ENCODE measurements around the gene SH3YL1. TPM values are rescaled to one million over a fixed set of nuclear protein-coding genes. Genes with fewer than 3 reads are reported as not detected.

Gene SH3YL1
- total and polyA plus RNA-seq, 5 donors from 2014 or later = 27.8 to 52.5 (median 40.6) TPM

GRCh38 chr2:210660-211059, 53.2 kb downstream of the SH3YL1 start:
- no peaks in the 10 kb centered on the region for H3K36me3 Mint-ChIP-seq
- Histone ChIP-seq H3K27me3 (ENCODE audit: control insufficient read depth, insufficient read depth, low read length) (no peaks in the 10 kb centered on the region), H3K4me3 (ENCODE audit: low read depth, low read length) (no peak overlapping the region), H3K9me3 (ENCODE audit: control insufficient read depth in 2 of 2, low read length in 2 of 2) (peaks cover 0 to 7% of the 10 kb centered on the region in 2 experiments), H3K4me1 (ENCODE audit: control insufficient read depth, insufficient read depth, low read length, poor library complexity, severe bottlenecking) (no peaks in the 10 kb centered on the region), H3K27ac (ENCODE audit: insufficient read depth, low read length, poor library complexity, severe bottlenecking) (no peak overlapping the region), H3K36me3 (ENCODE audit: control insufficient read depth, insufficient read depth, low read length) (no peaks in the 10 kb centered on the region)
- H3K27me3 Mint-ChIP-seq = peaks cover 12% of the 10 kb centered on the region
- H3K4me3 Mint-ChIP-seq = no peak overlapping the region
- DNase-seq = no peak
- peak overlapping the region in 1 of 3 donors; percentile 67 for H3K27ac Mint-ChIP-seq
- peaks cover 0 to 6% (median 4%) of the 10 kb centered on the region in 7 donors for H3K9me3 Mint-ChIP-seq
- no peak for ATAC-seq (ENCODE audit: low read depth in 2 of 2)
- peaks cover 0 to 7% (median 4%) of the 10 kb centered on the region in 4 donors for H3K4me1 Mint-ChIP-seq

DNA sequence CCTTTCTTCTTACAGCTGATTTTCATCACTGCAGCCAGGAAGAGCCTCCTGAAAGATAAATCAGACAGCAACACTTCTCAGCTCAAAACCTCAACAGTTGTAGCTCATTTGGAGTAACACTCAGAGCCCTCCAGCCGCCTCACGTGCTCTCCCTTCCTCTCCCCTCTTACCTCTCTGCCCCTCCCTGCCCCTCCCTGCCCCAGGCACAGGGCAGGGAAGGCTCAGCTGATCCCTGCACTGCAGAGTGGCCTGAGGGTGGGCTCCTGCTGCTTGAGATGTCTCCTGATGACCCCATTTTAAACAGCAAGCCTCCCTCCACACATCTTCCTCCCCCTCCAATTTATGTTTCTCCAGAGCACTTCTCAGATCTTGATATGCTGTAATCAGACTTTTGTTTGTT, 54.4 kb downstream of the SH3YL1 start:
- H3K9me3 ChIP-seq (ENCODE audit: control insufficient read depth in 2 of 2, low read length in 2 of 2) = peaks cover 0 to 7% of the 10 kb centered on the region in 2 experiments
- Mint-ChIP-seq H3K27ac (peak overlapping the region in 1 of 3 donors; percentile 84), H3K27me3 (peaks cover 12% of the 10 kb centered on the region), H3K4me1 (peaks cover under 1 to 7% (median 4%) of the 10 kb centered on the region in 4 donors), H3K4me3 (no peak overlapping the region), H3K9me3 (peaks cover 0 to 6% (median 4%) of the 10 kb centered on the region in 7 donors), H3K36me3 (no peaks in the 10 kb centered on the region)
- ATAC-seq (ENCODE audit: low read depth in 2 of 2) (no peak), DNase-seq (no peak)
- no peak overlapping the region for H3K27ac ChIP-seq (ENCODE audit: insufficient read depth, low read length, poor library complexity, severe bottlenecking)
- no peak overlapping the region for H3K4me3 ChIP-seq (ENCODE audit: low read depth, low read length)
- H3K4me1 ChIP-seq (ENCODE audit: control insufficient read depth, insufficient read depth, low read length, poor library complexity, severe bottlenecking) = no peaks in the 10 kb centered on the region
- no peaks in the 10 kb centered on the region for H3K36me3 ChIP-seq (ENCODE audit: control insufficient read depth, insufficient read depth, low read length)
- H3K27me3 ChIP-seq (ENCODE audit: control insufficient read depth, insufficient read depth, low read length) = no peaks in the 10 kb centered on the region

DNA sequence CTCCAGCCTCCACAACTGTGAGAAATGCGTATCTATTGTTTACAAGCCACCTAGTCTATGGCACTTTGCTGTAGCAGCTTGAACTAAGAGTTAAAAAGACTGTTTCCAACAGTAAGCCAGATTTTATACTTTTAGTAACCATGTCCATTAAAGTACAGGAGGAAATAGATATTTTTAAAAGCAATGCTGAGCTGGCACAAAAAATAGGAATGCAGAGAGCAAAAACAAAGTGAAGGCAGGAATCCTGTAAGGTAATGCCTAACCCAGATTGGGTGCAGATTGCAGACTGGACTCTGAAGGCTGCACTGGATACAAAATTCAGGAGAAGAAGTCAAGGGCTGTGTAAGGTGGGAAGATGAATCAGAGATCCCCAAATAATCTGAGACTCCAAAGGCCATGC, 55.5 kb downstream of the SH3YL1 start:
- Mint-ChIP-seq H3K4me1 (peaks cover 3 to 10% (median 6%) of the 10 kb centered on the region in 4 donors), H3K27ac (peak overlapping the region in 2 of 3 donors; percentile 11 to 16), H3K27me3 (peaks cover 12% of the 10 kb centered on the region), H3K36me3 (no peaks in the 10 kb centered on the region), H3K9me3 (peaks cover 0 to 8% (median 4%) of the 10 kb centered on the region in 7 donors), H3K4me3 (no peak overlapping the region)
- H3K4me3 ChIP-seq (ENCODE audit: low read depth, low read length) = no peak overlapping the region
- no peaks in the 10 kb centered on the region for H3K4me1 ChIP-seq (ENCODE audit: control insufficient read depth, insufficient read depth, low read length, poor library complexity, severe bottlenecking)
- H3K36me3 ChIP-seq (ENCODE audit: control insufficient read depth, insufficient read depth, low read length) = no peaks in the 10 kb centered on the region
- H3K9me3 ChIP-seq (ENCODE audit: control insufficient read depth in 2 of 2, low read length in 2 of 2) = peaks cover 0 to 7% of the 10 kb centered on the region in 2 experiments
- no peaks in the 10 kb centered on the region for H3K27me3 ChIP-seq (ENCODE audit: control insufficient read depth, insufficient read depth, low read length)
- DNase-seq (no peak), ATAC-seq (ENCODE audit: low read depth in 2 of 2) (no peak)
- H3K27ac ChIP-seq (ENCODE audit: insufficient read depth, low read length, poor library complexity, severe bottlenecking) = no peak overlapping the region

DNA sequence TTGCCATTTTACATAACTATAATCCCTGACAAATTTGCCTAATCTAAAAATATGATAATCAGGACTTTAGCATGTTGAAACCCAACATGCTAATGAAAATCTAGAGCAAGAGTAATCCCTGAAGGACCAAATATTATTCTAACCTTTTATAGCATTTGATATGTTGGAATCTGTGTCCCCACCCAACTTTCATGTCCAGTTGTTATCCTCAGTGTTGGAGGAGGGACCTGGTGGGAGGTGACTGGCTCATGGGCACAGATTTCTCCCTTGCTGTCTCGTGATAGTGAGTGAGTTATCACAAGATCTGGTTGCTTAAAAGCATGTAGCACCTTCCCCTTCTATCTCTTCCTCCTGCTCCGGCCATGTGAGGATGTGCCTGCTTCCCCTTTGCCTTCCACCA, 59.8 kb downstream of the SH3YL1 start:
- ATAC-seq (ENCODE audit: low read depth in 2 of 2) (no peak), DNase-seq (no peak)
- no peak overlapping the region for H3K4me3 Mint-ChIP-seq
- no peaks in the 10 kb centered on the region for H3K36me3 ChIP-seq (ENCODE audit: control insufficient read depth, insufficient read depth, low read length)
- no peaks in the 10 kb centered on the region for H3K9me3 ChIP-seq (ENCODE audit: control insufficient read depth in 2 of 2, low read length in 2 of 2)
- no peaks in the 10 kb centered on the region for H3K27me3 ChIP-seq (ENCODE audit: control insufficient read depth, insufficient read depth, low read length)
- H3K36me3 Mint-ChIP-seq = no peaks in the 10 kb centered on the region
- H3K4me1 Mint-ChIP-seq = peaks cover 0 to 11% (median 5%) of the 10 kb centered on the region in 4 donors
- H3K9me3 Mint-ChIP-seq = peaks cover 0 to 5% (median 2%) of the 10 kb centered on the region in 7 donors
- H3K27ac ChIP-seq (ENCODE audit: insufficient read depth, low read length, poor library complexity, severe bottlenecking) = no peak overlapping the region
- H3K4me3 ChIP-seq (ENCODE audit: low read depth, low read length) = no peak overlapping the region
- peaks cover 4% of the 10 kb centered on the region for H3K27me3 Mint-ChIP-seq
- no peaks in the 10 kb centered on the region for H3K4me1 ChIP-seq (ENCODE audit: control insufficient read depth, insufficient read depth, low read length, poor library complexity, severe bottlenecking)
- H3K27ac Mint-ChIP-seq = no peak overlapping the region

- no peak overlapping the region for H3K27ac Mint-ChIP-seq
- no peaks in the 10 kb centered on the region for H3K36me3 Mint-ChIP-seq
- H3K4me1 ChIP-seq (ENCODE audit: control insufficient read depth, insufficient read depth, low read length, poor library complexity, severe bottlenecking) = no peaks in the 10 kb centered on the region
- H3K4me3 ChIP-seq (ENCODE audit: low read depth, low read length) = no peak overlapping the region
- no peak overlapping the region for H3K27ac ChIP-seq (ENCODE audit: insufficient read depth, low read length, poor library complexity, severe bottlenecking)
- H3K27me3 Mint-ChIP-seq = no peaks in the 10 kb centered on the region
- no peaks in the 10 kb centered on the region for H3K27me3 ChIP-seq (ENCODE audit: control insufficient read depth, insufficient read depth, low read length)
- no peak overlapping the region for H3K4me3 Mint-ChIP-seq
- H3K4me1 Mint-ChIP-seq = peaks cover 0 to 11% (median 5%) of the 10 kb centered on the region in 4 donors
- no peak for ATAC-seq (ENCODE audit: low read depth in 2 of 2)
- peaks cover 0 to 5% (median 2%) of the 10 kb centered on the region in 7 donors for H3K9me3 Mint-ChIP-seq
- H3K36me3 ChIP-seq (ENCODE audit: control insufficient read depth, insufficient read depth, low read length) = no peaks in the 10 kb centered on the region
- no peaks in the 10 kb centered on the region for H3K9me3 ChIP-seq (ENCODE audit: control insufficient read depth in 2 of 2, low read length in 2 of 2)
- no peak for DNase-seq
These were observed 60.4 kb downstream of the SH3YL1 start for GRCh38 chr2:203401-203800.

- Histone ChIP-seq H3K27me3 (ENCODE audit: control insufficient read depth, insufficient read depth, low read length) (no peaks in the 10 kb centered on the region), H3K4me3 (ENCODE audit: low read depth, low read length) (no peak overlapping the region), H3K27ac (ENCODE audit: insufficient read depth, low read length, poor library complexity, severe bottlenecking) (no peak overlapping the region), H3K9me3 (ENCODE audit: control insufficient read depth in 2 of 2, low read length in 2 of 2) (no peaks in the 10 kb centered on the region), H3K4me1 (ENCODE audit: control insufficient read depth, insufficient read depth, low read length, poor library complexity, severe bottlenecking) (no peaks in the 10 kb centered on the region), H3K36me3 (ENCODE audit: control insufficient read depth, insufficient read depth, low read length) (no peaks in the 10 kb centered on the region)
- DNase-seq = no peak
- no peaks in the 10 kb centered on the region for H3K36me3 Mint-ChIP-seq
- peaks cover 0 to 5% (median 2%) of the 10 kb centered on the region in 7 donors for H3K9me3 Mint-ChIP-seq
- H3K4me1 Mint-ChIP-seq = peaks cover 0 to 9% (median 5%) of the 10 kb centered on the region in 4 donors
- no peak overlapping the region for H3K4me3 Mint-ChIP-seq
- no peak for ATAC-seq (ENCODE audit: low read depth in 2 of 2)
- no peaks in the 10 kb centered on the region for H3K27me3 Mint-ChIP-seq
- peak overlapping the region in 2 of 3 donors; percentile 42 to 67 for H3K27ac Mint-ChIP-seq
These were observed 60.9 kb downstream of the SH3YL1 start for GRCh38 chr2:202945-203344.

GRCh38 chr2:201648-202433, 62.0 kb downstream of the SH3YL1 start:
- H3K4me1 Mint-ChIP-seq = peaks cover 0 to 6% (median 5%) of the 10 kb centered on the region in 4 donors
- H3K4me3 Mint-ChIP-seq = peak overlapping the region in 1 of 4 donors; percentile 41
- no peak for DNase-seq
- no peaks in the 10 kb centered on the region for H3K4me1 ChIP-seq (ENCODE audit: control insufficient read depth, insufficient read depth, low read length, poor library complexity, severe bottlenecking)
- H3K27ac Mint-ChIP-seq = no peak overlapping the region
- no peaks in the 10 kb centered on the region for H3K36me3 Mint-ChIP-seq
- H3K27me3 ChIP-seq (ENCODE audit: control insufficient read depth, insufficient read depth, low read length) = no peaks in the 10 kb centered on the region
- H3K9me3 Mint-ChIP-seq = peaks cover 0 to 5% (median 2%) of the 10 kb centered on the region in 7 donors
- no peaks in the 10 kb centered on the region for H3K9me3 ChIP-seq (ENCODE audit: control insufficient read depth in 2 of 2, low read length in 2 of 2)
- H3K36me3 ChIP-seq (ENCODE audit: control insufficient read depth, insufficient read depth, low read length) = no peaks in the 10 kb centered on the region
- no peaks in the 10 kb centered on the region for H3K27me3 Mint-ChIP-seq
- ATAC-seq (ENCODE audit: low read depth in 2 of 2) = no peak
- H3K4me3 ChIP-seq (ENCODE audit: low read depth, low read length) = no peak overlapping the region
- H3K27ac ChIP-seq (ENCODE audit: insufficient read depth, low read length, poor library complexity, severe bottlenecking) = no peak overlapping the region

Data from CD4-positive, CD25-positive, alpha-beta regulatory T cell (primary cell).